ENCODE measurements around the gene FUT6.

The FUT6 gene

DNA sequence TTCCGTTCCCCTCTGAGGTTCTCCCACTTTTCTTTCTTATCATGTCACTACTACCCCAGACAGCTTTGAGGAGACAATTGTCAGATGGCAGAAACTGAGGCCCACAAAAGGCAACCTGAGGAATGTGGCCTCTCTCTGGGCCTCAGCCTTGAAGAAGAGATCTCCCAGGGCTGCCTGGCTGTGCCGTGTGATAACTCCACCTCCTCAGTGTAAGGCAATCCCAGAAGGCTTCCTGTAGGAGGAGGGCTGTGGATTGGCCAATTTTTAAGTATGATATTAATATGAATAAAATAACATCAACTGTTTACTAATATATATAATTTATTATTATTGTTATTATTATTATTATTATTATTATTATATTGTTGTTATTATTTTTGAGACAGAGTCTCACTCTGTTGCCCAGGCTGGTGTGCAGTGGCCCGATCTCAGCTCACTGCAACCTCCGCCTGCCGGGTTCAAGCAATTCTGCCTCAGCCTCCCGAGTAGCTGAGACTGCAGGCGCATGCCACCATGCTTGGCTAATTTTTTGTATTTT, 44.1 kb downstream of the FUT6 start:
- Histone ChIP-seq H3K27me3 (peaks cover 0 to 31% of the 10 kb centered on the region in 2 donors), H3K4me3 (no peak overlapping the region), H3K36me3 (no peaks in the 10 kb centered on the region), H3K27ac (no peak overlapping the region), H3K4me1 (peaks cover 0 to under 1% (median 0%) of the 10 kb centered on the region in 4 donors), H3K9me3 (no peaks in the 10 kb centered on the region)
- intact Hi-C loops (cut with DNase I; ENCODE audit: low total_unique reads): no loop called here
- DNase-seq: no peak
- TF ChIP-seq, protein P1, sequence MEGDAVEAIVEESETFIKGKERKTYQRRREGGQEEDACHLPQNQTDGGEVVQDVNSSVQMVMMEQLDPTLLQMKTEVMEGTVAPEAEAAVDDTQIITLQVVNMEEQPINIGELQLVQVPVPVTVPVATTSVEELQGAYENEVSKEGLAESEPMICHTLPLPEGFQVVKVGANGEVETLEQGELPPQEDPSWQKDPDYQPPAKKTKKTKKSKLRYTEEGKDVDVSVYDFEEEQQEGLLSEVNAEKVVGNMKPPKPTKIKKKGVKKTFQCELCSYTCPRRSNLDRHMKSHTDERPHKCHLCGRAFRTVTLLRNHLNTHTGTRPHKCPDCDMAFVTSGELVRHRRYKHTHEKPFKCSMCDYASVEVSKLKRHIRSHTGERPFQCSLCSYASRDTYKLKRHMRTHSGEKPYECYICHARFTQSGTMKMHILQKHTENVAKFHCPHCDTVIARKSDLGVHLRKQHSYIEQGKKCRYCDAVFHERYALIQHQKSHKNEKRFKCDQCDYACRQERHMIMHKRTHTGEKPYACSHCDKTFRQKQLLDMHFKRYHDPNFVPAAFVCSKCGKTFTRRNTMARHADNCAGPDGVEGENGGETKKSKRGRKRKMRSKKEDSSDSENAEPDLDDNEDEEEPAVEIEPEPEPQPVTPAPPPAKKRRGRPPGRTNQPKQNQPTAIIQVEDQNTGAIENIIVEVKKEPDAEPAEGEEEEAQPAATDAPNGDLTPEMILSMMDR (IDR thresholded peaks at IDR 0.05): no peak

DNA sequence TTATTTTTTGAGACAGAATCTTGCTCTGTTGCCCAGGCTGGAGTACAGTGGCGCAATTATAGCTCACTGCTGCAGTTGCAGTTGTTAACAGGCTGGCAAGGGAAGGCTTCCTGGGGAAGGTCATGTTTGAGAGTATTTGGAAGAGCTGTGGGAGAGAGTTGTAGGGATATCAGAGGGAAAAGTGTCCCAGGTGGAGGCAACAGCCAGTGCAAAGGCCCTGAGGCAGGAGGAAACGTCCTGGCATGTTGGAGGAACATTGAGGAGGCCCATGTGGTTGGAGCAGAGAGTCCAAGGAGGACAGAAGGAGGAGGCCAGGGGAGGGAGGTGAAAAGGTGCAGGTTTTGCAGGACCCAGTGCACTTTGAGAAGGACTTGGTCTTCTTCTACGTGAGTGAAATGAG, 46.3 kb downstream of the FUT6 start:
- no peak overlapping the region for H3K4me3 ChIP-seq
- intact Hi-C loops (cut with DNase I; ENCODE audit: low total_unique reads): no loop called here
- TF ChIP-seq, protein P1 (IDR thresholded peaks at IDR 0.05): no peak
- H3K27ac ChIP-seq: no peak overlapping the region
- no peak for DNase-seq
- no peaks in the 10 kb centered on the region for H3K9me3 ChIP-seq
- H3K36me3 ChIP-seq: peaks cover 19 to 20% (median 19%) of the 10 kb centered on the region in 3 donors
- H3K27me3 ChIP-seq: peaks cover 0 to 10% of the 10 kb centered on the region in 2 donors
- peaks cover 0 to 8% (median 7%) of the 10 kb centered on the region in 4 donors for H3K4me1 ChIP-seq

DNA sequence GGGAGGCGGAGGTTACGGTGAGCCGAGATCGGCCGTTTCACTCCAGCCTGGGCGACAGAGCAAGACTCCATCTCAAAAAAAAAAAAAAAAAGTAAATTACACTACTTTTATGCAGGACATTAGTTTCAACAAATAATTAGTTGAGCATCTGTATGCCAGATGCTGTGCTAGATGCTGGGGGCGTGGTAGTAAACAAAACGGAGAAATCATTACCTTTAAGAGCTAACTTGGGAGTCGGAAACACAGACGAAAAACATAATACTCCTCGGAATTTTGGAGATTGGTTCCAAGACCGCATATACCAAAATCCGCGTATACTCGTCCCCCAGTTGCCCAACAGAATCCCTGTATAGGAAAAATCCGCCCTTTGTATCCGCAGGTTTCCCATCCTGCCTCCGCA, 47.3 kb downstream of the FUT6 start:
- DNase-seq: no peak
- Histone ChIP-seq H3K9me3 (no peaks in the 10 kb centered on the region), H3K4me1 (peaks cover 0 to 8% (median 7%) of the 10 kb centered on the region in 4 donors), H3K4me3 (no peak overlapping the region), H3K27me3 (peaks cover 0 to 3% of the 10 kb centered on the region in 2 donors), H3K27ac (no peak overlapping the region), H3K36me3 (peaks cover 28 to 30% (median 29%) of the 10 kb centered on the region in 3 donors)
- intact Hi-C loops (cut with DNase I; ENCODE audit: low total_unique reads): no loop called here
- TF ChIP-seq, protein P1 (IDR thresholded peaks at IDR 0.05): no peak

DNA sequence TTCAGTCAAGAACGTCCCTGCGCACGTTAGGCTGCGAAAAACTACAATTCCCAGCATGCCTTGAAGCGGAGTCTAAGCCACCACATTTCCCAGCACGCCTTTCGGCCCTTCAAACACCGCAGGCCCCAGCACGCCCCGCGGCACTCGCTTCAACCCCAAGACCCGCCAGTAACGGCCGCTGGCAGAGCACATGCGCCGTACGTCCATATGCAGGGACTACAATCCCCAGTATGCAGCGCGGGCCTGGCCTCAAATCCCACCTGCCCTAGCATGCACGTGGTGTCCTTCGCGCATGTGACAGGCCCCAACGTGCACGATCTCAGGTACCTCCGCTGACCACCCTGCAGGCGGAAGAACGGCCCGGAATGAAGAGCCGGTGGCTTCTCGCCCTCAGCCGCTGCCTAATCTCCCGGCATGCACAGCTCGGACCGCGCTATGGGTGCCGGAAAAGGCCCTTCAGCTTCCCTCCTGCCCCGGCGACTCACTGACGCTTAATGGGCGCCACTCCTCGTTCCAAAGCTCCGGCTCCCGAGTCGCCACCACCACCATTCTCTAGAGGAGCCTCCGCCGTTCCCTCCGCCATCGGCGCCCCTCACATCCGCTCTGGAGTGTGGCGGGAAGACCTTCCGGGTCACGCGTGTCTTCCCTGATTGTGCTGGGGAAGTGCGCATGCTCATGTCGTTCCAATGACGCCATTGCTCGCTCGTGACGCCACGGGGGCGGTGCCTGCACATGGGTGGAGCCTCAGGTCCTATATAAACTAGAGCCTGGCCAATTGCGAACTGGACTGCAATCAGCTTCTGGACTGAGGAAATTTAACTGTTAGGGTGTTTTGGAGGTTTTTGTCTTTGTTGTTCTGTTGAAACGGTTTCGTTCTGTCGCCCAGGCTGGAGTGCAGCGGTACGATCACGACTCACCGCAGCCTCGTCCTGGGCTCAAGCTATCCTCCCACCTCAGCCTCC, 48.7 kb downstream of the FUT6 start, which contains the start of gene DUS3L:
DUS3L (minus strand) TSS at position 605 of the 962 bp plus-strand sequence; CDS start at position 583, 22 bp downstream.
- Histone ChIP-seq H3K4me3 (peak within 1 kb of the TSS; percentile 72 to 74), H3K4me1 (peaks cover 0 to 8% (median 7%) of the 10 kb centered on the region in 4 donors), H3K9me3 (no peaks in the 10 kb centered on the region), H3K27ac (peak within 1 kb of the TSS; percentile 90 to 91), H3K36me3 (peaks cover 42 to 43% (median 43%) of the 10 kb centered on the region in 3 donors), H3K27me3 (peaks cover 0 to 3% of the 10 kb centered on the region in 2 donors)
- TF ChIP-seq, protein P1 (IDR thresholded peaks at IDR 0.05): peak in 1 of 2 experiments; percentile 4
- DNase-seq: peak; percentile 97 to 98
- intact Hi-C loops (cut with DNase I; ENCODE audit: low total_unique reads): no loop called here

DNA sequence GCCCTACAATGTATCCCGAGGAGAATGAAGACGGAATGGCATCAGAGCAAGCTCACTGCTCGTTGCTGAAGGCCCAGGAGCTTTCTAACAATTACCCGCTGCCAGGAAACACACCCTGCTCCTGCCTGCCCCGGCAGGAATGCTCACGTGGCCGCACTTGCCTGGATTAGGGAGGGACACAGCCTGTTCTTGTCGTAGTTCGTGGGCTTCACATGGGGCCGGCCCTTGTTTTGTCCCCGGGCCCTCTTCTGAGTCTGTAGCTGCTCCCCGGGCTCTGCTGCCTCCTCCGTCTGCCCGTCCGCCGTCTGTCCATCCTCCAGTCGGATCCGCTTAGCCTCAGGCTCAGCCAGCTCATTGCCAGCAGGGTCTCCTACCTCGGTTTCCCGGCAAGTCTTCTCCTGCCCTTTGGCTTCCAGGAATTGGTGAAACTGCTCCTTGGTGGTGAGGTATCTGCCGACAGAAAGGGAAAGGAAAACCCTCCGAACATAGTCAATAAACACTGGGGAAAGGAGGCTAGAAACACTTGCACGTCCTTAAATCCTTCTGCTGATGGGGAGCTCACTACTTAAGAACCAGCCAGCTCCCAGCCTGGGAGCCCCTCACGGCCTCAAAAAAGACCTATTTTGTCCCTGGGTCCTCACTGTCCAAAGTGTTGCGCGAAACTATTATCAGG, 49.5 kb downstream of the FUT6 start:
- Histone ChIP-seq H3K4me1 (peaks cover 0 to 8% (median 7%) of the 10 kb centered on the region in 4 donors), H3K4me3 (peak overlapping the region; percentile 72 to 74), H3K9me3 (no peaks in the 10 kb centered on the region), H3K27ac (peak overlapping the region; percentile 90 to 91), H3K36me3 (peaks cover 50 to 52% (median 51%) of the 10 kb centered on the region in 3 donors), H3K27me3 (peaks cover 0 to 3% of the 10 kb centered on the region in 2 donors)
- intact Hi-C loops (cut with DNase I; ENCODE audit: low total_unique reads): no loop called here
- no peak for DNase-seq
- TF ChIP-seq, protein P1 (IDR thresholded peaks at IDR 0.05): no peak
